Measurements from ENCODE around the gene PA2G4.

PA2G4 gene

DNA sequence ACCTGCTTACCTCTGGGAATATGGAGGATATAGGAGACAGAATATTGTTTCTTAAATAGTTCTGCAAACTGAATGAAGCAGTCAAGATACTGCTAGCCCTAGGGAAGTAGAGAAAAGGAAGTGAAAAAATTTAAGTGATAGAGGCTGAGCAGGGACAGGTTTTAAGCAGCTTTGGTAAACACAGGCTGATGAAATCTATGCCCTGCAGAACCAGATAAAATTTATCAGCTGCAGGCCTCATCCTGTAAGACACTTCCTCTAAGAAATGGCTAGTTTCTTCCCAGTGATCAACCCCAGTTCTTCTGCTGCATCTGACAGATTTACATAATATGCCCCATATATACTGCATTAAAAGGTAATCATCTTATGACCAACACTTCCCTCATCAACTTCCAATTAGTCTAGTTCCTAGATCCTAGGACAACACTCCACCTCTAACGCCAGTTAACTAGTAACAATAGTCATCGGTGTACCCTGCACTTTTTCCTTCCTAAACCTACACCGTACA, 22.4 kb downstream of the PA2G4 start:
- no peak for DNase-seq (ENCODE audit: low read depth)

DNA sequence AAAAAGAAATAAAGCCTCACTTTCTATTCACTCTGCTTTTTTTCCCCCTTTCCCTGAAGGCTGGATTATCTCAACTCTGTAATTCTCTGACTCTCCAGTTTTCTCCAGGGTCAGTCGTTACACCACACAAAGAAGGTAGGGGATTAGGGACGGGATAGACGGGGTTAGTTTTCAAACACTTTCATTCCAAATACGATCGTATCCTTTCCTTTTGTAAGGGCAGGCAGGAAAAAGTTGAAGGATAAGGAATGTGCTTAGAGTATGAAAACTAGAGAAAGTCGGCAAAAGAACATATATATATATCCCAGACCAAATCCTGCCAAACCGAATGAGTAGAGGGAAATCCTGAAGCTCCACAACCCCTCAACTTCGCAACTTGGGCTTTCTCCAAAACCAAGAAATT, 23.1 kb downstream of the PA2G4 start:
- DNase-seq (ENCODE audit: low read depth) = no peak

DNA sequence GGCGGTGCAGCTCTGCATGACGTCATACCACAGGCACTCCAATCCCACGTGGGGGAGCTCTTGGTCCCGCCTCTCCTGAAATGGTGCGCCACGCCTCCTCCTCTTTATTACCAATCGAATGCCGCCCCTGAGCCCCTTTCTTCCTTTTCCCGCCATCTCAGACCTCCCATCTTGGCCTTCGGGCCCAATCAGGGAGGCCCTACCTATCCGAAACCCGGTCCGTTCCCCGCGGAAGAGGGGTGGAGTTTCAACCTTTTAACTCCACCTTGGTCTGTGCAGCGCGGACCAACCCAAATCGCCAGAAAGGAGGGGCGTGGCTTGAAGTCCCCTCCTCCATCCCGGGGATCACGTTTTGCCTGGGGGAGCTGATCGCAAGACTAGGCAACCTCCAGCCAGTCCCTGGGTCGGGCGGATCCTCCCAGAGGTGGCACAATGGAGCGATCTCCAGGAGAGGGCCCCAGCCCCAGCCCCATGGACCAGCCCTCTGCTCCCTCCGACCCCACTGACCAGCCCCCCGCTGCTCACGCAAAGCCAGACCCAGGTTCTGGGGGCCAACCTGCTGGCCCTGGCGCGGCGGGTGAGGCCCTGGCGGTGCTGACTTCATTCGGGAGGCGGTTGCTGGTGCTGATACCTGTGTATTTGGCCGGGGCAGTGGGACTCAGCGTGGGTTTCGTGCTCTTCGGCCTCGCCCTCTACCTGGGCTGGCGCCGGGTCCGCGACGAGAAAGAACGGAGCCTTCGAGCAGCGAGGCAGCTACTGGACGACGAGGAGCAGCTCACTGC, 23.7 kb downstream of the PA2G4 start, which contains the start of gene ESYT1:
ESYT1 (plus strand) TSS at position 380 of the 782 bp plus-strand sequence; CDS start at position 433, 53 bp downstream.
- DNase-seq (ENCODE audit: low read depth) = peak; percentile 99

DNA sequence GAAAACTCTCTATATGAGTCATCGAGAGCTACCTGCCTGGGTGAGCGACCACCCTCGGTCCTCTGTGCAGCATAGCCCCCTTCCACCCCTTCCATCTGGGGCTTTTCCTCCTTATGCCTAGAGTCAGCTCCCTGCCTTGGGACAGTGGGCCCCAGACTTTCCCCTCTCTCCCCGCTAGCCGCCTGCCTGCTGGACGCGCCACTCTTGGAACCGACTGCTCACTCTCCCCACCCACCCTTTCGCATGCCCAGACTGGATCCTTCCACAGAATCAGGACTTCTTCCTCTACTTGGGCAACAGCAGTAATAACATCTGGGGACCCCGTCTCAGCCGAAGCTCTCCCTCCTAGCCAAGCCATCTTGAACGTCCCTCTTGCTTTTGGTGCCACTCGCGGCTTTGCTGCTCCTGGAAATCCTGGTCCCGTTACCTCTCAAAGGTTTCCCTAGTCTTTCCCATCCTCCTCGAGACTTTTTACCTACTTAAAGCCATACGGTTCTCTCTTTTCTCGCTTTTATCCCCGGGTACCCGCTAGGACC, 24.4 kb downstream of the PA2G4 start:
- DNase-seq (ENCODE audit: low read depth) = no peak

DNA sequence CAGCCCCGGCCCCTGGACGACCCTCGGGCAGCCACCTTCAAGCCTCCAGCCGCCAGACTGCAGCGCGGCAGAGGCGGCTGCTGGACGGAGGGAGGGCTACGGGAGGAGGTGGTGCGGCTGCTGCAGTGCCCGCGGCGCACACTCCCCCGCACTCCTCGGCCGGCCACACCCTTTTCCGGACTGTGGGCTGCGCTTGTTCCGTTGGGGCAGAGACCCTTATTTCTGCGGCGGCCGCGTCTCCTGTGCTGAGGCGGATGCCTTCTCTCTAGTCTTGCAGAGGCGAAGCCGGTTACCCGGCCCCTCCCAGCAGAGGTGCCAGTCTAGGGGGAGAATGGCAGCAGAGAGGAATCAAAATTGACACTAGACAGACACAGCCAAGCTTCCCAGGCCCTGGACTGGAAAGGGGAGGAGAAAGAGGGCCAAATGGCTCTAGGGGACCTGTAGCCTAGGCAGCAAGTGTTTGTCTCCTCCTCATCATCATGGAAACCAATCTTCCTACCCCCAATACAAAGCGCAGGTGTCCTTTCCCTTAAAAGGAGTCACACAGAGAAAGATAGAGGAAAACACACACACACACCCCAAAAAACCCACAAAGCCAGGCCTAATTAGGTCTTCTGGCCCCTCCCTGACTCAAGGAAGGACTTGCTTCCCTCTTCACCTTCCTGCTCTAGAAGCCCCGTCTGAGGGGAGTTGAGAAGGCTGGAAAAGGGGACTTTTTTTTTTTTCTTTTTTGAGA, 25.0 kb downstream of the PA2G4 start:
- no peak for DNase-seq (ENCODE audit: low read depth)

DNA sequence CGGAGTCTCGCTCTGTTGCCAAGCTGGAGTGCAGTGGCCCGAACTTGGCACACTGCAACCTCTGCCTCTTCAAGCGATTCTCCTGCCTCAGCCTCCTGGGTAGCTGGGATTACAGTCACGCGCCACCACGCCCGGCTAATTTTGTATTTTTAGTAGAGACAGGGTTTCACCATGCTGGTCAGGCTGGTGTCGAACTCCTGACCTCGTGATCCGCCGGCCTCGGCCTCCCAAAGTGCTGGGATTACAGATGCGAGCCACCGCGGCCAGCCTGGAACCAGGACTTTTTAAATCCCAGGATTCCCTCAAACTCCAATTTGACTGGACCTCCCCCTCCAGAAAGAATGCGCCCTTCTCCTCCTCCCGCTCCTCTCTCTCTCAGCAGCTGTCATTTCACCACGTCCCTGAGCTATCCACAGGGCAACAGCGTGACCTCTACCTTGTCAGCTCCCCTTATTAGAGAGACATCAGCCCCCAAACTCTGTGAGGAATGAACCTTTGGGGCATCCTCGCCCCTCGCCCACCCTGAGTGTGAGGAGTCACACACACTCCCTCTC, 25.7 kb downstream of the PA2G4 start:
- no peak for DNase-seq (ENCODE audit: low read depth)

DNA sequence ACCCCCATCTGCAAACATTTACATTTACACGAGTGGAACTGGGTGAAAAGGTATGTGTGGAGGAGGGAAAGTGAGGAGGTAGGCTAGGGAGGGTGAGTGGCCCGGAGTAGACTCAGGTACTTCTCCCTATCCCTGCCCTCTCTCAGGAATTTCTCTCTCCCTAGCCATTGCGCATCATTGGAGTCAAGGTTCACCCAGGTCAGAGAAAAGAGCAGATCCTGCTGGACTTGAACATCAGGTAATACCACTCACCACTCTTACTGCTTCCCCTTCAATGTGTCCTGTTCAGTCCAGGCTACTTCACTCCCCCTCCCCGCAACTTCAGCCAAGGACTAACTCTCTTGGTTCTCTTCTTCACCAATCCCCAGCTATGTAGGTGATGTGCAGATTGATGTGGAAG, 26.5 kb downstream of the PA2G4 start:
- no peak for DNase-seq (ENCODE audit: low read depth)

DNA sequence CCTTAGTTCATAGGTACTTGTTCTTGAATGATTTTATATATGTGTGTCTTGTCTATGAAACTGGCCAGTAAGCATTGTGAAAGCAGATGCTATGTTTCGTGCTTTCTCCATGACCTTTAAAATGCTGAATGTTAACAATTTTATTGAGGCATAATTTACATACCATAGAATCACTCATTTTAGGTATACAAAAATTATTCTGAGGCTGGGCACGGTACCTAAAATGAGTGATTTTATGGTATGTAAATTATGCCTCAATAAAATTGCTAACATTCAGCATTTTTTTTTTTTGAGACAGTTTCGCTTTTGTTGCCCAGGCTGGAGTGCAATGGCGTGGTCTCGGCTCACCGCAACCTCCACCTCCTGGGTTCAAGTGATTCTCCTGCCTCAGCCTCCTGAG, 30.5 kb downstream of the PA2G4 start:
- no peak for DNase-seq (ENCODE audit: low read depth)

DNA sequence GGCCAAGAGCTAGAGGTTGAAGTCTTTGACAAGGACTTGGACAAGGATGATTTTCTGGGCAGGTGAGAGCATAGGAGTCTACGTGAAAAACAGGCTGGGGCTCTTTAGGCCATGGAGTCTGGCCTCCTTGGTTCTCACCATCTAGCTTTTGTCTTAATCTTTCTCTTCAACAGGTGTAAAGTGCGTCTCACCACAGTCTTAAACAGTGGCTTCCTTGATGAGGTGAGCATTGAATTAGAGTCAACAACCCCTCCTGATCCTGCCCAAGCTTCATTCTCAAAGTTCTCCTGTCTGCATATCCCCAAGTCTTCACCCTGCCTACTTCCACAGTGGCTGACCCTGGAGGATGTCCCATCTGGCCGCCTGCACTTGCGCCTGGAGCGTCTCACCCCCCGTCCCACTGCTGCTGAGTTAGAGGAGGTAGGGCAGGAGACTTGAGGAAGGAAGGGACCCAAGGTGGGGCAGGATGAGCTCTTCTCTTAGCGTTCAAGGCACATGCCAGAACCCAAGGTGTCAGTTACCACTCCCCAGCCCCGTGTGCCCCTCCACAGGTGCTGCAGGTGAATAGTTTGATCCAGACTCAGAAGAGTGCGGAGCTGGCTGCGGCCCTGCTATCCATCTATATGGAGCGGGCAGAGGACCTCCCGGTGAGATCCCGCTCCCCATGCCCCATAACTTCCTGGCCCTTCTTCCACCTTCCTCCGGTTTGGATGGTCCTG, 33.7 kb downstream of the PA2G4 start:
- DNase-seq (ENCODE audit: low read depth) = no peak

DNA sequence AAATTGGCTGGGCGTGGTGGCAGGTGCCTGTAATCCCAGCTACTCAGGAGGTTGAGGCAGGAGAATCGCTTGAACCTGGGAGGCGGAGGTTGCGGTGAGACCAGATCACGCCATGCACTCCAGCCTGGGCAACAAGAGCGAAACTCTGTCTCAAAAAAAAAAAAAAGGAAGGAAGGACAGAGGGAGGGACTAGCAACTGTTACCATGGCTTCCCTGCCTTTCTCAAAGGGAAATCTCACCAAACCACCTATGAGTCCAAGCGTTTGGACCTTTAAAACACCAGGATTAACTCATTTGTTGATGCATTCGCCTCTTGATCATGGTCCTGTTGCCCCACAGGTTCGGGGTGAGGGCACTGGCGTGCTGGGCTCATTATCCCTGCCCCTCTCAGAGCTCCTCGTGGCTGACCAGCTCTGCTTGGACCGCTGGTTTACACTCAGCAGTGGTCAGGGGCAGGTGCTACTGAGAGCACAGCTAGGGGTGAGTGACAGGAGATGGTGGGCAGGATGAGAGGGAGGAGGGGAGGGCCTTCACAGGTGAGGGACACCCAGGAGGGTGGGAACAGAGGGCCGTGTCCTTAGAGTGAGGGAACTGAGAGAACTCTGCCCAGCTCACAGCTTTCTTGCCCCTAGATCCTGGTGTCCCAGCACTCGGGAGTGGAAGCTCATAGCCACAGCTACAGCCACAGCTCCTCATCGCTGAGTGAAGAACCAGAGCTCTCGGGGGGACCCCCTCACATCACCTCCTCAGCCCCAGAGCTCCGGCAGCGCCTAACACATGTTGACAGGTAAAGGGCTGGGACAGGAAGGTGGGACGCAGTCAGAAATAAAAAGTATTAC, 37.8 kb downstream of the PA2G4 start:
- DNase-seq (ENCODE audit: low read depth) = no peak

DNA sequence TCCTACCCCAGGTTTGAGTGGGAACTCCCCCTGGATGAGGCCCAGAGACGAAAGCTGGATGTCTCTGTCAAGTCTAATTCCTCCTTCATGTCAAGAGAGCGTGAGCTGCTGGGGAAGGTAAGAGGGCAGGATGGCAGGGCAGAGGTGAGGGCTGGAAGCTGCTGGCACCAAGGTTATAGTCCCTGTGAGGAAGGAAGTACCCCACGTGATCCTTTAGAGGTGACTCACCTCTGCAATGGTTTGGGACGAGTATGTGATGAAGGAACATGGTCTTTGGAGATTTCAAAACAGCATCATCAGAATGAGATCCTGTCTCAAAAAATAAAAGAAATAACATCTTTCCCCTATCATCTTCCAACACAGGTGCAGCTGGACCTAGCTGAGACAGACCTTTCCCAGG, 38.9 kb downstream of the PA2G4 start:
- DNase-seq (ENCODE audit: low read depth) = no peak

DNA sequence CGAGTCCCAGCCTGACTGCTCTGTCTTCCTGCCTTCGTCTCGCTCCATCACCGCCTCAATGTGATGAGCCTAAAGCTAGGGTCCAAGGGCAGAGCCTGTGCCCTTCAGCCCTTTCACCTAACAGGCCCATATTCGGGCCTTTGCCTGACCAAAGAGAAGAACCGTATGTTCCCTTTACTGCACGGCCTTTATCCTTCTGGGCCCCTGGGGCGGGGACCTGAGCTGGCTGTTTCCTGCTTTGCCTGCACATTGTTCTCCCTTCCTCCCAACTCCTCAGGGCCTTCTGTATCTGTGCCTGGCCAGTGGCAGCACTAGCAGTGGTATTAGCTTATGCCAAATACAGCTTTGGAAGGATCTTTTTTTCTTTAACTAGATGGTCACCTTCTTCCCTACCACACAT, 39.5 kb downstream of the PA2G4 start:
- DNase-seq (ENCODE audit: low read depth) = no peak

DNA sequence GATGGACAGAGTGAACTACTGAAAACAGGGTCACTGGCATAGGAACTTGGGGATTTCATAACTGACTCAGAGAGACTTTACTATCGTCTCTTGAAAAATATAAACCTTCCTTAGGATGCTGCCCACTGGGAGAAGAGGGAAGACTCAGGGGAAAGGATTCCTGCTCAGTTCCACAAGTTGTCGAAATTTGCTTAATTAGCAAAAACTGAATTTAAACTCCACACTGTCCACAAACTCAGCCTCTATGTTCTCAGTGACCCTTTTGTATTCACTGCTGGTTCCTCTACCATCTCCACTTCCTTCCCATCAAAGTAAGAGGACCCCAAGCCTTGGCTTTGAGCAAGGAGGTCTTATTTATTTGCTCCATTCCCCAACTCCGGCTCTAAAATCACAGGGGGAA, 40.9 kb downstream of the PA2G4 start:
- DNase-seq (ENCODE audit: low read depth) = no peak

DNA sequence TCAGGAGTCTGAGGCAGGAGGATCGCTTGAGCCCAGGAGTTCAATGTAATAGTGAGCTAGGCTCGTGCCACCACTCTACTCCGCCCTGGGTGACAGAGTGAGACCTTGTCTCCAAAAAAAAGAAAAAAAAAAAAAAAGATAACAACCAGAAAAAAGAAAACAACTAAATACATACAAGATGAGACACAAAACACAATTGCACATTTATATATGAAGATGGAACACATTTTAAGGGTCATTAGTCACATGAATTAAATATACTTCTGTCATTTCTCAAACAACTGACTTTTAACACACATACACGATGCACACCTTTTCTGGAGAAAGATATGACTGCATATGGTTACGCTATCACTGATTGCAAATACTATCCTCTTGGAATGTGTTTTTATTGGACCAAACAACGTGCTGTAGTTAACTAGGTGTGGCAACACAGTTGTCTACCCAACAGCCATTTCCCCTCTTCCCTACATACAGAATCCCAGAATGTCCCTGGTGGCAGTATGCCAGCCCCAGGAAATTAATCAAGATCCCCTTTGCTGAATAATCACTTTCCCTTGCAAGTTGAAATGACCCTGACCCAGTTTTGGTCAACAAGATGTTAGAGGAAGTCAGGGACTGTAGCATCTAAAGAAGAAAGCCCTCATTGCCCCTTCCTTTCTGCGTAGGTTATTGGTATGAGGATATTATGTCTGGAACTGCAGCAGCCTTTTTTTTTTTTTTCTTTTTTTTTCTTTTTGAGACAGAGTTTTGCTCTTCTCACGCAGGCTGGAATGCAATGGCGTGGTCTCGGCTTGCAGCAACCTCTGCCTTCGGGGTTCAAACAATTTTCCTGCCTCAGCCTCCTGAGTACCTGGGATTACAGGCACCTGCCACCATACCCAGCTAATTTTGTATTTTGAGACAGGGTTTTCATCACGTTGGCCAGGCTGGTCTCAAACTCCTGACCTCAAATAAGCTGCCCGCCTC, 42.4 kb downstream of the PA2G4 start:
- DNase-seq (ENCODE audit: low read depth) = no peak

DNA sequence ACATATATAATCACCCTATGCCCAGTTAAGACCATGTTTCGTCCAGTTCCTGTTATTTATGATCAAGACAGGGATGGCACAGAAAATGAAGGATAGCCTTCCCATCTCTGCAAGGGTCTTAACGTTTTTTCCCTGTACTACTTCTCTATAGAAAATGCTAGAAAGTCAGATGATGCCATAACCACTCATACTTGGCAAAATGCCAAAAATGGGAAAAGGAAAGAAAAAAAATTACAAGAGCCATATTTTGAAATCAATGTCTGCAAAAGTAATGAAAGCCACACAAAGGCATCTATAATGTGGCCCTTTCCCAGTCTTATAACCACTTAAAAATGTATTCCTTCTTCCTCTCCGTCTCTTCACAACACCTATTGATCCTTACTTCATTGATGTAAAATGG, 46.2 kb downstream of the PA2G4 start:
- DNase-seq (ENCODE audit: low read depth) = no peak

DNA sequence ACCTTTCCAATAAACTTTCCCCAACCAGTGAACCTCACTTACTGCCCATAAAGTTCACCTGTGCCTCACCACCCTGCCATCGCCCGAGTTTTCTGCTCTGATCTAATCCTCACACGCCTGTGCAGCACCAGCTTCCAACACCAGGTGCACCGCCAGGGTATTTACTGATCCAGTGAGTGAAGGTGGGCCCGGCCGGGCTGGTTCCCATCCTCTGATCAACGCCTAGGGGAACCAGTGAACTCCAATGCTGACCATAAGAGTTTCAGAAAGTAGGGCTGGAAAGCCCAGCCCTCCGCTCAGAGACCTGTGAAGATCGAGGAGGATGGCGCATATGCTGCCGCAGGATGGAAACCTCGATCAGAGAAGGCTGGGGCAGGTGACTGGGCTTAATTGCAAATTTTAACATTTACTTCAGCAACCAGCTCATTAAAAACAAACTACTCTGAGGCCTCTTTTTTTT, 47.3 kb downstream of the PA2G4 start:
- DNase-seq (ENCODE audit: low read depth) = no peak

DNA sequence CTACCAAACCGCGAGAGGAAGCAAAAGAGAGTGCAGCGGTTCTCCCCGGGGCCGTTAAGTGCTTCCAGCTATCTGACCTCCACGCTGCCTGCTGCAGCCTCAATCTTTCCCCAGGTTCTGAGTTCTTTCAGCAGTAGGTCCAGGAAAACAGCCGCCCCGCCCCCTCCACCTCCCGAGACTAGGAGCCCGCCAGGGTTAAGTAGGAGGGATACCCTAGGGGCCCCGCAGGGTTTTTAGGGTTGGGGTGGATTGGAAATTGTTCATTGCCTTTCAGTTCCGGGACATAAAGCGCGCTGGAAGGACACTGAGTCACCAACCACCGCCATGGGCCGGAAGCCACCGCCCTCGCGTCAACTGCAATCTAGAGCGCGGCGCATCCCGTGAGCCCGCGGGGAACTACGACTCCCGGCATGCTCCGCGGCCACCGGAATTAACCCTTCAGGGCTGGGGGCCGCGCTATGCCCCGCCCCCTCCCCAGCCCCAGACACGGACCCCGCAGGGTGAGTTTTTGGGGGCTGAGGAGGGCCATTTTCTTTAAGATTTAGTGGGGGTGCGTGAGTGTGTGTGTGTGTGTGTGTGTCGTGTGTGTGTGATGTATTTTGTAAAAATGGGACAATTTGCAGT, 47.9 kb downstream of the PA2G4 start, which contains the start of gene MYL6B:
MYL6B (plus strand) TSS at position 456 of the 624 bp plus-strand sequence. CDS start 1,332 bp downstream, outside the sequence.
- DNase-seq (ENCODE audit: low read depth) = peak; percentile 47

DNA sequence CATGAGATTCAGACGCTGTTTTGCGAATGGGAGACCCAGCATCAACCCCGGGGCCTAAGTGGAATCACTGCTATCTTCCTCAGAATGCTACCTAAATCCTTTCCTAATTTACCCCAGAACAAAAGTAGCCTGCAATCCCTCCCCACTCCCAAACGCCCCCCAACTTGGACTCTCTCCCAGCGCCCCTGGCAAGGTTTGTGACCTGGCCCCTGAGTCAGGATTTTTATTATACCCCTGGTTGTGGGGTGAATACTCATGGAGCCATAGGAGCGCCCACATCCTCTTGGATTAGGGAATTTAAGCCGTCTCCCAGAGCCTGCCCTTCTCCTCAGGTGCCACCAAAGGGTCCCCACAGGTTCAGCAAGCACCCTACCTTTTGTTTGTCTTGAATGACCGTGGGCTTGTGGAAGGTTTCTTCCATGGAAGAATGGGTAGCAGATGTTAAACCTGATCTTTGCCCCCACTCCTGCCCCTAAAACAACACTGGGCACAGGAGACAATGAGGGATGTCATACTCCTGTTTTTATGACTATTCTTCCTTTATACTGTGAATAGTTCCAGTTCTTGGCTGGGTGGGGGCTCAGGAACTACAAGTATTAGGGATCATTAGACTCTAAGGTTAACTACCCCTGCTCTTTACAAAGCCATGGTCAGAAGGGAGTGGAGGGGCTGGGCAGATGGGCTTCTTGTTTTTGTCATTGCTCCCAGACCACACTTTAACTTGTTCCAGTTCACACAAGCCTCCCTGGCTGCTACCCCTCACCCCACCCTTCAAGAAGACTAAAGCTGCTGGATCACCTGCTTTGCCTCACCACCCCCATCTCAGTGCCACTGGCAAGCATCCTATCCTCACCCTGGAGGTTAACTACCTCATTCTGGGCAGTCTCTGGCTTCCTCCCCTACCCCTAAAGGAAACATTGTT, 48.7 kb downstream of the PA2G4 start:
- no peak for DNase-seq (ENCODE audit: low read depth)
